MCF 10A (cell line): ENCODE measurements around the gene TLE6. TPM values are rescaled to one million over a fixed set of nuclear protein-coding genes. Genes with fewer than 3 reads are reported as not detected.

ENCODE experiments used
- BruUV-seq: library from RNA; stranded (reverse); fragments of 400-500 nt; replicated peaks from 2 replicates; lab custom pipeline; 2021; lab: Mats Ljungman, UMichigan
- CTCF ChIA-PET: fragments of 300-600 bp; sonication (Branson Sonifier 250); formaldehyde crosslinking; extraction: SDS; loops from one replicate; lab custom pipeline; 2021; ENCODE audit warnings: antibody characterized with exemption, inconsistent platforms; lab: Yijun Ruan, JAX
- POLR2A ChIA-PET: fragments of 300-600, 350-650 bp; sonication (Branson Sonifier 250); formaldehyde crosslinking; extraction: SDS; loops from one replicate; lab custom pipeline; 2020; ENCODE audit warnings: antibody characterized with exemption, inconsistent platforms; lab: Yijun Ruan, JAX
- DNase-seq: peaks from one replicate; pipeline ENCODE4 v3.0.0-alpha.2; 2018; ENCODE audit not compliant: unreplicated experiment
- H3K27ac Mint-ChIP-seq: one replicate; pipeline ENCODE4 v1.8.0; 2022; ENCODE audit warnings: mild to moderate bottlenecking, low read depth, mixed read lengths; ENCODE audit not compliant: unreplicated experiment
- H3K27me3 Mint-ChIP-seq: one replicate; pipeline ENCODE4 v1.8.0; 2022; ENCODE audit warnings: mixed read lengths; ENCODE audit not compliant: insufficient read depth, unreplicated experiment
- H3K36me3 Mint-ChIP-seq: one replicate; pipeline ENCODE4 v1.8.0; 2022; ENCODE audit warnings: mild to moderate bottlenecking, moderate library complexity, mixed read lengths; ENCODE audit not compliant: insufficient read depth, unreplicated experiment
- H3K4me1 Mint-ChIP-seq: one replicate; pipeline ENCODE4 v1.8.0; 2022; ENCODE audit warnings: mixed read lengths; ENCODE audit not compliant: insufficient read depth, unreplicated experiment
- H3K4me3 Mint-ChIP-seq: one replicate; pipeline ENCODE4 v1.8.0; 2022; ENCODE audit warnings: mild to moderate bottlenecking, moderate library complexity, mixed read lengths; ENCODE audit not compliant: unreplicated experiment
- H3K9me3 Mint-ChIP-seq: one replicate; pipeline ENCODE4 v1.8.0; 2022; ENCODE audit warnings: mixed read lengths; ENCODE audit not compliant: unreplicated experiment
- intact Hi-C: fragments of 100-400 bp; cut with micrococcal nuclease; formaldehyde crosslinking; loops from 2 replicates; pipeline ENCODE4 v1.14.1; 2022
- total RNA-seq: library from RNA; stranded (reverse); gene quantifications from 2 replicates; pipeline ENCODE4 v1.2.3, GENCODE V29; 2022
- TF ChIP-seq, protein P1 (sequence below): fragments of 200-600 bp; IDR thresholded peaks from one replicate; pipeline ENCODE4 v1.8.0; 2022; ENCODE audit warnings: antibody characterized with exemption, mild to moderate bottlenecking; ENCODE audit not compliant: unreplicated experiment

TLE6 gene
- total RNA-seq, 1 experiment from 2014 or later, result 0.89 TPM

DNA sequence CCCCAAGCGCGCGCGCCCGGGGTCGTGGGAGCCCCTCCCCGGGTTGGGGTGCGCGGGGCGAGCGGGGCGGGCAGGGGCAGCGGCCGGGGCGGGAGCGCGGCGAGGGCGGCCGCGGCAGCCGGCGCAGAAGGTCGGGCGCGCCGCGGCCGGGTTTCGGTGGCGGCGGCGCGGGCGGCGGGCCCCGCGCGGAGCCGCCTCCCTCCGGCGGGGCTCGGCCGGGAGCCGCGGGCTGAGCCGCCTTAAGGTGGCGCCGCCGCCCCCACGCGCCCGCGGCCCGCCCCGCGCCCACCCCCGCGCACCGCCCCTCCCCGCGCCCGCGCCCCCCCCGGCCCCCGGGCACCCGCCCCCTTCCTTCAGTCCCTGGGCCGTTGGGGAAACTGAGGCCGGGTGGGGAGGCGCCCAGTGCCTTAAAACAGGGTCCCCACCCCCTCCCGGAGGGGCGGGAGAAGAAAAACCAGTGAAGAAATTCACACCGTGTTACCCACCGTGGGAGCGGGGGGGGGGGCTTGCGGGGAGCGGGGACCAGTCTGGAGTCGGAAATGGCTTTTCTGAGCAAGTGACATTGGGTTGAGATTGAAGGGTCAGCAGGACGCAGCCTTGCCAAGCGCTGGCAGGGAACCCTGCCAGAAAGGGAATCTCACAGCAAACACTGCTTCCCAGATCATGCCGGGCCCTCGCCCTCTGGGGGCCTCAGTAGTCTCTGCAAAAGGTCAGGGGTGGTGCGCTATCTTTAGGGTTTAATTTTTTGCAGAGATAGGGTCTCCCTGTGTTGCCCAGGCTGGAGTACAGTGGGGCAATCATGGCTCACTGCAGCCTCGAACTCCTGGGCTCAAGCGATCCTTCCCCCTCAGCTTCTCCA lies 51.9 kb downstream of the TLE6 start, which contains the start of gene TLE2:
TSS of gene TLE2 (minus strand) at position 216 of the 859 bp plus-strand sequence. CDS start 376 bp downstream, outside the sequence.
- no TSS peak for BruUV-seq
- CTCF ChIA-PET, result no interaction called here
- no peaks in the 10 kb centered on the region for H3K36me3 Mint-ChIP-seq
- H3K4me1 Mint-ChIP-seq, result peaks cover 8% of the 10 kb centered on the region
- H3K27me3 Mint-ChIP-seq, result no peaks in the 10 kb centered on the region
- DNase-seq, result no peak
- peak within 1 kb of the TSS; percentile 67 for H3K4me3 Mint-ChIP-seq
- H3K27ac Mint-ChIP-seq, result no peak within 1 kb of the TSS
- TF ChIP-seq, protein P1, sequence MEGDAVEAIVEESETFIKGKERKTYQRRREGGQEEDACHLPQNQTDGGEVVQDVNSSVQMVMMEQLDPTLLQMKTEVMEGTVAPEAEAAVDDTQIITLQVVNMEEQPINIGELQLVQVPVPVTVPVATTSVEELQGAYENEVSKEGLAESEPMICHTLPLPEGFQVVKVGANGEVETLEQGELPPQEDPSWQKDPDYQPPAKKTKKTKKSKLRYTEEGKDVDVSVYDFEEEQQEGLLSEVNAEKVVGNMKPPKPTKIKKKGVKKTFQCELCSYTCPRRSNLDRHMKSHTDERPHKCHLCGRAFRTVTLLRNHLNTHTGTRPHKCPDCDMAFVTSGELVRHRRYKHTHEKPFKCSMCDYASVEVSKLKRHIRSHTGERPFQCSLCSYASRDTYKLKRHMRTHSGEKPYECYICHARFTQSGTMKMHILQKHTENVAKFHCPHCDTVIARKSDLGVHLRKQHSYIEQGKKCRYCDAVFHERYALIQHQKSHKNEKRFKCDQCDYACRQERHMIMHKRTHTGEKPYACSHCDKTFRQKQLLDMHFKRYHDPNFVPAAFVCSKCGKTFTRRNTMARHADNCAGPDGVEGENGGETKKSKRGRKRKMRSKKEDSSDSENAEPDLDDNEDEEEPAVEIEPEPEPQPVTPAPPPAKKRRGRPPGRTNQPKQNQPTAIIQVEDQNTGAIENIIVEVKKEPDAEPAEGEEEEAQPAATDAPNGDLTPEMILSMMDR, result no peak
- intact Hi-C loops, result no loop called here
- POLR2A ChIA-PET, result no interaction called here
- H3K9me3 Mint-ChIP-seq, result no peaks in the 10 kb centered on the region

DNA sequence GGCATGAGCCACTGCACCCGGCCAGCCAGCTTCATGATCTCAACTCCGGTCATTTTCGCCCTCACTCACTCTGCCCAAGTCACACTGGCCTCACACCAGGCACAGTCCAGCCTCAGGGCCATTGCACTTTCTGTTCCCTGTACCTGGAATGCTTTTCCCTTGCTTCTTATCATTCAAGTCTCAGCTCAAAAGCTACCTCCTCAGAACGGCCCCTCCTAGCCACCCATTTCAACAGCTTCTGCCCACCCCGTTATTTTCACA lies 54.2 kb downstream of the TLE6 start:
- Mint-ChIP-seq H3K4me1 (peaks cover 23% of the 10 kb centered on the region), H3K27me3 (no peaks in the 10 kb centered on the region), H3K27ac (no peak overlapping the region), H3K9me3 (no peaks in the 10 kb centered on the region), H3K4me3 (no peak overlapping the region), H3K36me3 (no peaks in the 10 kb centered on the region)
- ChIA-PET POLR2A (interaction anchor here (0.6 to 0.8 kb wide), 2 partner anchors 25 to 29 kb away, joined by 3 read pairs; no protein-coding TSS in a partner anchor), CTCF (interaction anchor here (0.7 kb wide), 1 partner anchor 40 kb away, joined by 3 read pairs; no protein-coding TSS in a partner anchor)
- TF ChIP-seq, protein P1, result no peak
- no peak for DNase-seq
- intact Hi-C loops, result loop anchor here (10.0 kb wide), 1 partner anchor 57 kb away; the partner anchor contains the start of gene TLE6
- BruUV-seq, result no TSS peak

GRCh38 chr19:3033595-3034405 lies 56.4 kb downstream of the TLE6 start:
- no TSS peak for BruUV-seq
- DNase-seq, result no peak
- intact Hi-C loops, result loop anchor here (10.0 kb wide), 1 partner anchor 59 kb away; the partner anchor contains the start of gene TLE6

More at GRCh38 chr19:3033595-3034405, 56.4 kb downstream of the TLE6 start:
- H3K36me3 Mint-ChIP-seq, result no peaks in the 10 kb centered on the region
- no peaks in the 10 kb centered on the region for H3K9me3 Mint-ChIP-seq
- H3K4me1 Mint-ChIP-seq, result peaks cover 28% of the 10 kb centered on the region
- no peak overlapping the region for H3K27ac Mint-ChIP-seq
- ChIA-PET CTCF (interaction anchor here (1.1 kb wide), 1 partner anchor 78 kb away, joined by 4 read pairs; no protein-coding TSS in a partner anchor), POLR2A (no interaction called here)
- no peaks in the 10 kb centered on the region for H3K27me3 Mint-ChIP-seq
- TF ChIP-seq, protein P1, result no peak
- peak overlapping the region; percentile 84 for H3K4me3 Mint-ChIP-seq
